Superior temporal gyrus (tissue), 1 donor: ENCODE data around the gene TMEM140.

Experiments
- DNase-seq: peaks from one replicate; pipeline ENCODE4 v3.0.0-alpha.2; 2016; ENCODE audit errors: extremely low spot score

The TMEM140 gene

DNA sequence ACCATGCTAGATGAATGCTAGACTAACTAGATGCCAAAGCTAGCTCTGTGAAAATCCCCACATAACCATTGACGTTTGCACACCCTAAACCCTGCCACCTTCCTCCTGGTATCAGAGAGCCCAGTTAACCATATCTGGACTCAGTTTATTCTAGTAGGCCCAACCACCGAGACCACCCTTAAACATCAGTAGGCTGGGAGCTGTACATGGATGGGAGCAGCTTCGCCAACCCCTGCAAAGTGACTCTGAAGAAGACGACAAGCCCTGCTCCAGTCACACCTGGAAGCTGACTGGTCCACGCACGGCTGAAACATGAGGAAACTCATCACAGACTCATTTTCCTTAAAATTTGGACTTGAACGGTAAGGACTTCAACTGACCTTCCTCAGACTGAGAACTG lies 27.1 kb downstream of the TMEM140 start:
- DNase-seq = no peak

DNA sequence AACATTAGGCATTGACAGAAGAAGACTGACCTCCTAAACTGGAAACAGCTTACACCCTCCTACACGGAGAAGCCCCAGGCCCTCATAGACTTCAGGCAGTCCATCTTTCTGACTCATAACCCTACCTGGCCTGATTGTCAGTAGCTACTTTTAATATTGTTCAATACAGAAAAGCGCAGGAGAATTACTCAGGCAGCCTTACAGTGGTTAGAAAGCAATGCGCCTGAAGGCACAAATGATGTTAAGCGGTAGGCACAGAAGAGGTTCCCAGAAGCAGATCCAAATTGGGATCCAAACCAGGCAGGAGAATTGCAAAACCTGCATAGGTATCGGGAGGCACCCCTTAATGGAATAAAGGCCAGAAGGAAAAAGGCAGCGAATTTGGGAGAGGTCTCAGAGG lies 28.1 kb downstream of the TMEM140 start:
- no peak for DNase-seq

DNA sequence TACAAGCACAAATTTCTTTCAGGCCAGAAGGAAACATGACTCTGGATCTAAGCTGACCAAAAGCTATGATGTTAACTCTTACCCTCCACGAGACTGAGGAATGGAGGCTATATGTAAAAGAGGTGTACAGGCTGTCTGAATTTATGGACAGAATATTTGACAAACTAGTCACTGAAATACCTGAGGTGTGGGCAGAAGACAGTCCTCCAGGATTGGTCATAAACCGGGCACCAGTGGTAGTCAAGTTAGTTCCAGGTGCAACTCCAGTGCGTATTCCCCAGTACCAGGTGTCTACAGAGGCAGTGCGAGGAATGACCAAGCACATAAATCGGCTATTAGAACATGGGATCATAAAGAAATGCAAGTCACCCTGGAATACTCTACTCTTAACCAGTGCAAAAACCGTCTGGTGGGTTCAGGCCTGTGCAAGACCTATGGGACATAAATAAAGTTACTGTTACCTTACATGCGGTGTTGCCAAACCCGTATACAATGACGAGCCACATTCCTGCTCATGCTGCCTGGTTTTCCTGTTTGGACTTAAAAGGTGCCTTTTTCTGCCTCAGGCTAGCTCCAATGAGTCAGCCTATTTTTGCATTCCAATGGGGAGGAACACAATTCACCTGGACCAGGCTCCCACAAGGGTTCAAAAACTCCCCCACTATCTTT lies 29.3 kb downstream of the TMEM140 start:
- no peak for DNase-seq

DNA sequence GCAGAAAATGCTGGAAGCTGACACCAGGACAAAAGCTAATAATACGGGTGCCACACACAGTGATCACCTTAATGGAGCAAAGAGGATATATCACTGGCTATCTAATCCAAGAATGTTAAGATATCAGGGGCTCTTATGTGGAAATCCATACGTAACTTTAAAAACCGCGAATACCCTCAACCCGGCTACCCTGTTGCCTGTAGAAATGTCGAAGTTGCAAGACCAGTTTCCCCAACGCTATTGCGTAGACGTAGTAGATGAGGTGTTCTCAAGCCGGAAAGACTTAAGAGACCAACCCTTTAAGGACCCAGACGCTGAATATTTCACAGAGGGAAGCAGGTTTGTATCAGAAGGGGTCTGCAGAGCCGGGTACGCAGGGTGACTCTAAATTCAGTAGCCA lies 30.5 kb downstream of the TMEM140 start:
- DNase-seq = no peak

DNA sequence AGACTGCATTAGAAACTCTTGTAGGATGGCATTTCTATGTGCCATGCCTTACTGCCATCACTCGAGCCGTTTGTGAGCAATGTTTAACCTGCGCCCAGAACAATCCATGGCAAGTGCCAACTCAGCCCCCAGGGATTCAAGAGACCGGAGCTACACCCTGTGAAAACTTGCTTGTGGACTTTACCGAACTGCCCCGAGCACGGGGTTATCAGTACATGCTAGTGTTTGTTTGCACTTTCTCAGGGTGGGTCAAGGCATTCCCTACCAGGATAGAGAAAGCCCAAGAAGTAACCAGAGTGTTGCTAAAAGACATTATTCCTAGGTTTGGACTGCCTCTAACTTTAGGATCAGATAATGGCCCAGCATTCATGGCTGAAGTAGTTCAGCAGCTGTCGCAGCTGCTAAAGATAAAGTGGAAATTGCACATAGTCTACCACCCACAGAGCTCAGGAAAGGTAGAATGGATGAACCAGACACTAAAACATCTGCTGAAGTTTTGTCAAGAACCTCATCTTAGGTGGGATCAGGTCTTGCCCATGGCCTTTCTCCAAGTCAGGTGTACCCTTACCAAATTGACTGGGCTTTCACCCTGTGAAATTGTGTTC lies 31.6 kb downstream of the TMEM140 start:
- DNase-seq = no peak

DNA sequence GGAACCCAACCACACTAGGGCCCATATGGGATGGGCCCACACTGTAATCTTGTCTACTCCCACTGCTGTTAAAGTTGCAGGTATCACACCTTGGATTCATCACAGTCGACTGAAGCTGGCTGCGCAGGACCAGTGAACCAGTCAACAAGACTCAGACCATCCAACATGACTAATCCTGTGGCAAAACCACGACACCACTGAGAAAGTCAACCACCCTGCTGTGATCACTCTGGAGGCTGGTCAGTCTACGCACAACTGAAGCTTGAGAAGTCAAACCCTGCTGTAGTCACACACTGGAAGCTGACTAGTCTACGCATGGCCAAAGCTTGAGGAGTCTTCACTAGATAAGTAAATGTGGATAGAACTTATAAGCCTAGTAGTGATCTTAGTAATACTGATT lies 32.2 kb downstream of the TMEM140 start:
- DNase-seq = no peak

DNA sequence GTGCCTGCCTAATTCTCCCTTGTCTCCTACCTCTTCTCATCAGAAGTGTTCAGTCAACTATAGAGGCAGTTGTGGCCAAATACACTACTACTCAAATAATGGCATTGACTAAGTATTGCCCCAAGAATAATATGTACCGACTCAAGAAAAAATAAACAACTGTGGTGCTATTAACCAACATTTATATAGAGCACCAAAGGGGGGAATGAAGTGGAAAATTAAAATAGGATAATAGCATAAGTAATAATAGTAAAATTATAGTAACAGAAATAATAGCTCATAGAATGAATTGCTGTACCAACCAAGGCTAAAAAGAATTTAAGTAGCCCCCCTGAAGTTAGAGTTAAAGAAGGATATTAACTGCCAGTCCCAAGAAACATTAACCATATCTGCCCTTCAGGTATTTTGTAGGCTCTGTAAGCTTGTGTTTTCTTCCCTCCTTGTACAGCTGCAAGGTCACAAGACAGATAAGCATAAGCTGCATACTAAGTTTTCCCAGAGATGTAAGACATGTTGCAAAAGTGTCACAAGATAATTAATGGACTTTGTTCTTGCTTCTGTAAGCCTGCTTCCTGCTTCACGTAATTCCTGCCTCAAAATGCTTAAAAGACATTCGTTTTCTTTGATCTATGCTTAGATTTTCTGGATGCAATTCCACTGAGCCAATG lies 33.5 kb downstream of the TMEM140 start:
- DNase-seq = no peak

DNA sequence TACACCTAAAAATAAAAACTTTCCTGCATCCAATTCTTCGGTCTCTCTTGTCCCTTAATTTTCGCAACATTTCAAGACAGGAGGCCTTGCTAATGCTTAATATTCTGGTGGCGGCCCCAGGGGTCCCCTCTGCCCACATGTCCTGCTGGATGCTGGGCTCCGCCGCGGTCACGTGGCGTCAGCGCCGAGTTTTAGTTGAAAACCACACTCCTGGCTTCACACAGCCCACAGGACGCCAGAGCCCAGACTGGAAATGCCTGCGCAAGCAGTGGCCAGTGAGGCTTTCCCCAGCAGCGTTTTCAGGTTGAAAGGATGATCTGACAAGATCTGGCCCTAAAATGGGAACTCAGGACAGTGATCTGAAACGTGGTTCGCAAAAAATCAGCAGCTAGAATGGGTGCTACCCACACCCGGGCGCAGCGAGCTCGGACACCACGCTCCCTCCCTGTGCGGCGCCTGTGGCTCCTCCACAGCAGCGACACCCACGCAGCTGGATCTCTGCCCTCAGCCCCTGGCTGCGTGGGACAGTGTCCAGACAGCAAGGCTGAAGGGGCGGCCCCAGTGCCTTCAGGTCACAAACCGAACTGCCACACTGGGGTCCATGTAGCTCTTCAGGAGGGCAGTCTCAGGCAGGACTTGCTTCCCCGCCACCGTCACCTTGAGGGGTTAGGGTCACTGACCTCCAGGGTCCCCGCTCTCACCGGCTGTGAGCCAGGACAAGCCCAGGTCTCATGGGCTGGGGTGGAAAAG lies 34.2 kb downstream of the TMEM140 start:
- DNase-seq = no peak

DNA sequence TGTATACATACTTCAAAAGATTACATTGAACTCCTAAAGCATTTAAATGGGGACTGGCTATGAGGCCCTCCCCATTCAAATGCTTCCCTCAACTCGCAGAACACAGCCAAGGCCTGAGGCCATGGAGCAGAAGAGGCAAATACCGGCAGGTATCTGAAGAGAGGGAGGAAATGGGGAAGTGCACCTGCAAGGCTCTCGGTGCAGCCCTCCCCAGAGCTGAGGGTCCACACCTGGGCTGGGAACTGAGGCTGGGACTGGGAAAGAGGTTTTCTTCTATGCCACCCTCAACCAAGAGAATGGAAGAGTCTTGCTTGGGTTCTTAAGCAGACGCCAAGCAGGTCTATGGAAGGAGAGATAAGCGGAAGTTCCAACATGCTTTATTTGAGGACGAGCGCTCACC lies 35.6 kb downstream of the TMEM140 start:
- no peak for DNase-seq

DNA sequence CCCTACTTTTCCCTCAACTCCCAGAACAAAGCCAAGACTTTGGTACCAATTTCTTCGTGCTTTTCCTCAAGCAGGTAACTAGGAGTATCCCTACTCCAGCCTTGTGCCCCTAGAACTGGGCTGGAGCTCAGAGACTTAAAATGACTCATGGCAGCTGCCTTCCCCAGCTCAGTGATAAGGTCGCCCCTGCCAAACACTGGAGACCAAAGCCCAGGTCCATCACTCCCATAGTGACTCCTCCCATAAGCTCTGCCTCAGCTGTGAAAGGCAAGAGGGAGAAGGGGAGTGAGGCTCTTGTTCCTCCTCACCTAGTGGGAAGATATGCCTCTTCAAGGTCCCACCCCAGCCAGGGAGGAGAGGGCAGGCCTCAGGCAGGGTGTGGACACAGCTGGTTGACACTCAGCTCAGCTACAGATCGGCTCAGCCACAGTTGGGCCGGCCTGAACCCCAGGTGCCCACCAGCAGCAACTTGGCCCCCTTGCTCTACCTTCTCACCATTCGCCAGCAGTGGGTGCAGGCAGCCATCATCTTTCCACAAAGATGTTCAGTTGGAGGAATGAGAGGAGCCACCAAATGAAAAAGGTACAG lies 36.5 kb downstream of the TMEM140 start:
- no peak for DNase-seq

DNA sequence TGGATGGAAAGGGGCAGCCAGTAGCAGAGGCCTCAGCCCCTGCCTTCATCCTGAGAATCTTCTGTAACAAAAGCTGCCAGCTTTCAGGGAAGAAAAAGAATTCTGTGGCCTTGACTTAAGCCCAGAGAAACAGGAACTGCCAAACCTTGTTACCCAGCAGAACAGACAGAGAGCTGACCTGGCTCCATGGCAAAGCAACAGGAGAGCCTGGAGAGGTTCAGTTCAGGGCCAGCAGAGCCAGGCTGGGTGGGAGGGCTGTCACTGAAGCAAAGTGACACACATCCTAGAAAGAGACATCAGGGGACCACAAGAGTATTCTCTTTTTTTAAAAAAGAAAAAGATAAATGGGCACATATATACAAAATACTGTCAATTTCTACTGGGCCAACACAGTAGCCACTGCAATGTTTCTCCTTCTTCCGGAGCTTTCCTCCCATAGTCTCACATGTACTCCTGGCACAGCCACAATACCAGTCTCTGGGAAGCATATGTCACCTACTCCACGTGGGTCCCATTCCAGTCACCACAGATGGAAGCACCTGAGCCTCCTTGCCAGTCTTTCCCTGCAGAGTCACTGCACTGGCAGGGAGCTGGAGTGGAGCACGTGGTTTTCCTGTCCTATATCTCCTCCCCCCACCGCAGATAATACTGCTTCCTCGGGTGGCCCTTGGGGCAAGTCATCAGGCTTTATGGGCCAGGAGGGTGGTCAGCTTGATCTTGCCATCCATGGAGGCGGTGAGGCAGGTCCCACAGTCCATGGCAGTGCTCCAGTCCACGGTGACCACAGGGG lies 37.8 kb downstream of the TMEM140 start:
- no peak for DNase-seq

DNA sequence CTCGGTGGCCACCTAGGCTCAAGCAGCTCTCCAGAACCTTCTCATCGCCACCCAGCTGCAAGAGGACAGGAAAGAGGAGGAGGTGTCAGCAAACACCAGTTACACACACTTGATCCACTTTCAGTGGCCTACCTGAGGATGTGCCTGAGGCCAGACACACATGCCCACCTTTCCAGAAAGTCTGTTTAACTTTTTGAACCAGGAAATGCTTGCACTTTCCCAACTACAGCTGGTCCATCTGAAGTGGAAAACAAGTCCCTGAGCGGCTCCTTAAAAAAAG lies 38.3 kb downstream of the TMEM140 start:
- no peak for DNase-seq

DNA sequence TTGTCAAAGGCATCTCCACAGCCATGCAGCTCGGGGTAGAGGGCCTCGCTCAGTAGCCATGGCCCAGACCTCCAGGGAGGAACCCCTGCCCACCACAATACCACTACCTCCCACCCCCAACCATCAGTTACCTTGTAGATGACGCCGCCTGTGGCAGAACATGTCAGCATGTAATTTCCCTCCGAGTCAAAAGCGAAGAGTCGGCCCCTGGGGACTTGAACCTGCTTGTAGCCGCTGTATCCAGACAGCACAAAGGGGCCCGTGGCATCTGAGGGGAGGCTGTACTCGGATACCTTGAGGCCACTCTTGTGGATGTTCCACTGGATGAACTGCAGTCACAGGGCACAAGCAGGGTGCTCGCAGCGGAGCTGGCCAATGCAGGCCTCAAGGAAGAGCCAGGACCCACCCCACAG lies 39.0 kb downstream of the TMEM140 start:
- no peak for DNase-seq

DNA sequence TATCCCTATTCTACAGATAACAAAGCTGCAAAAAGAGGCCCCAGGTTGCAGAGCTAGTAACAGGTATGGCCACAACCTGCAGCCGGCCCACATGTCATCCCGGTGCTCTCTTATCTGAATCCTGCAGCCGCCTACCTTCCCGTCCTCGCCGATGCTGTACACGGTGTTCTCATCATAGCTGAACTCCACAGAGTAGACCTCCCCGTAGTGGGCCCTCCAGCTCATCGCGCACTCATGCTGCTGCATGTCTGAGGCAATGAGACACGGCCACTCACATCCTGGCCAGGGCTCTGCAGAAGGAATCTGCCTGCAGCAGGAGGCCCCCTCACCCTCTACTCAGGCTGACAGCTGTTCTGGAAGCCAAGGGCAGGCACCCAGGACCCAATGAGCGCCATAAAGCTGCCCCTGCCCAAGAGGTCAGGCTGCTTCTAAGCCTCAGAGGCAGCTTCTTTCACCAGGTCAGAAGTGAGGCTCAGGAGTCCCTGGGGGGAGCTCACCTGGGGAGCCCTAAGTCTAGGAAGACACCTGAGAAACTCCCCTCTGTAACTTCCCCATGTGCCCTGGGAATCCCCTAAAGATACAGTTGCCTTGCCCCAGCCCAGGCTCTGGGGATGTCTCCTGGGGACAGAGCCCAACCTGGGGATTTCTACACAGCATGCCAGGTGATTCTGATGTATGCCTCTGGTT lies 40.6 kb downstream of the TMEM140 start:
- no peak for DNase-seq

DNA sequence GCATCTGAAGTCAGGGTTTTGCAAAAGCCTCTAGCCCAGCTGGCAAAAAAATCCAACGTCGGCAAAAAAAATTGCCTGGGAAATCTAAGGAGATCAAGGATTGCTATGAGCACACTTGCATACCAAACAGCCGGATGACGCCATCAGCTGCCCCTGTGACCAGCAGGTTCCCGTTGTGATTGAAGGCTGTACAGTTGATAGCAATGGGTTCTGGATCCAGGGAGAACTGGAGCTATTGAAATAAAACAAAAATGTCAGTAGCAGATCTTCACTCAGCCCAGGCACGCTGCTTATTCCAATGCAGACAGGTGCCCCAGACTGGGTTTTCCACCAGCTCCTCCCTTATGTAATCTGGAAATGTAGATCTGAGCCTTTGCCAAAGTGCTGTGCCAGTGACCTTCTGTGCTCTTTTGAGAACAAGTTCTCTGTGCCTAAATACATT lies 41.4 kb downstream of the TMEM140 start:
- no peak for DNase-seq

DNA sequence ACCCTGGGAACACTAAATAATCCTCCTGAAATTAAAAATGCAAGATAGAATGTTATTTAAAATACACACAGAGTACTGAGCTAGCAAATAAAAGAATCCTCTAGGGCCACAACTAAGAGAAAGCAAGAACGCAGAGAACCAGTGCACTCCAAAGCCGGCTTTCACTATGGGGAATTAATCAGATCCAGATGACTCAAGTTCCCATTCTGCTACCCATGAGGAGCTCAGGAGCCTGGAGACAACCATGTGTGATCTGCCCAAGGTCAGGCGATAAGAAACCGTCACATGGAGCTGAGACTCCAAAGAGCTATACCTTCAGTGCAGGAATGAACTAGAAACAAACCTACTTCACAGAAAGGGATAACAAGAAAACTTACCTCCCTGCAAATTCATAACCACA lies 42.1 kb downstream of the TMEM140 start:
- DNase-seq = no peak

DNA sequence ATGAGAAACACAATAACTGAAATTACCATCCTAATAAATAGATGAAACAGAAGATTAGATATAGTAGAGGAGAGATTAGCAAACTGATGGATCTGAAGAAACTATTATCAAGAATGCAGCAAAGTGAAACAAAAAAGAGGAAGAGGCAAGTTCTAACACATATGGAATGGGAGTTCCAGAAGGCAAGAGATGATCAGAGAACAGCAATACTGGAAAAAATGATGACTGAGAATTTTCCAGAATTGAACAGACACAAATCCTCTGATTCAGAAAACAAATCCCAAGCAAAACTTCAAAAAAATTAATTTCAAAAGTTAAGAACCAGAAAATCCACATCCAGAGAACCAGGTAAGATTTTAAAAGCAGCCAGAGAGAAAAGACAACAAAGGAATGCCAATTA lies 42.8 kb downstream of the TMEM140 start:
- DNase-seq = no peak

DNA sequence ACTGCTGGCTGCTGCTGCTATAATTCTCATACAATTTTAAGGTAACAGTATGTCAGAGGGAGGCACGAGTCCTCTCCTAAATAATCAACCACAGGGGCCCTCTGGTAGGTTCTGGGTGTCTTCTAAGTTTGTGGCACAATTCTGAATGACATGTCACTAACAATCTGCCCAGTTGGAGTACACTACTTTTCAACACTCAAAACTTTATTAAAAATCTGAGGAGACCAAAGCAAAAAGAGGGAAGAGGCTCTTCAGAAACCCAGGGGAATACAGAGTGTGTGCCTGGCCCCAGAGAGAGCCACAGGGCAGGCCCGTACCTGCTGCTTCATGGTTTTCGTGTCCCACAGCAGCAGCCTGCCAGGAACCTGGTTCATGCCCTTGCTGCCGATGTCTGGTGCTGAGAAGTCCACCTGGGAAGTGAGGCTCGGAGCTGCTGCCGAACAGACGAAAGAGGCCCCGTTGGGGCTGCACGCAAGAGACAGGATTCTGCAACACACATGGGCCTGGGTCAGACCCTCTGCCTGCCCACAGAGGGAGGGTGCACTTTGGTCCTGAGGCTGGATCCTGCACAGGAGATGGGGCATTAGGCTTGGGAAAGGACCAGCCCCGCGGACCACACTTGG lies 45.2 kb downstream of the TMEM140 start:
- no peak for DNase-seq

DNA sequence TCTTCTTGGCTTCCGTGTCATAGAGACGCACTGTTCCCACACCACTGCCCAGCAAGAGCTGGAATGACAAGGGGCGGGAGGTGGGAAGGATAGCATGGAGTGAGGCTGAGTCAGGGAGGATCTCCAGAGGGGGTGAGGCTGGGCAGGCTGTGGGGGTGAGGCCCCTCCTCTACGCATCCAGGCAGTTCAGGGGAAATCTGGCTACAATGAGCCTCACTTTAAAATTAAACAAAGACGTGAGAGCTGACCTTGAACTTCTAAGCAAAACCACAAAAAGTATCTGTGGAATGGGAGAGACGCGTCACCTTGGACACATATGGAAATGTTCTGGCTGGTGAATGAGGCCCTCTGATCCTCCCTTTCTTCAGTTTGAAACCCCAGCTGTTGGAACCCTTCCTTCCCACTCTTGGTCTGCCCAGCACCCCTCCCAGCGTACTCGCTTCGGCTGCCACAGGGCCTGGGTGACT lies 45.8 kb downstream of the TMEM140 start:
- no peak for DNase-seq

DNA sequence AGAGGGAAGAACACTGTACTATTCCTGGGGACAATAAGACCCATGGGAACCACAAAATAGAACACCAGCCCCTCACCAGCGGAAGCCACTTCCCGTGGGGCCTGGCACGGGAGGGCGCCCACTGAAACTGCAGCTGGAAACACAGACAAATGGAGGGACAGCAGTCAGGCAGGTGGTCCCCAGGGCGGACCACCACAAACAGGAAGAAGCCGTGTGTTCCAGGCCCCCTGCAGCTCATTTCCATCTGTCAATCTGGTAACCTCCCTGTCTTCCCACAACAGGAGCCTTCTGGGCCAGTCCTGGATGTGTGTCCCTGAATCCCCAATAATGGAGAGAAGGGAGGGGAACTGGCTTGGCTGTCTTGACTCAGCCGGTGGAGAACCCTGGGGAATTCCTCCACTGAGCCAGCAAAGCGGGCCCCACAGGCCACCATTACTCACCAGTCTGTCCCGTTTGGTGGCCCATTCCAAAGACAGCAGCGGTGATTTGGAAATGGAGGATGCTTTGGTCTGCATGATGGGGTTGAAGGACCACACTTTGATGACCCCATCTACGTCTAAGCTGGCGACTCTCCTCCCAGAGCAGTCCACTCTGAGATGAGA lies 46.7 kb downstream of the TMEM140 start:
- no peak for DNase-seq
